GM12878 (cell line): ENCODE results near the gene MSI2. TPM values are rescaled to one million over a fixed set of nuclear protein-coding genes. Genes with fewer than 3 reads are reported as not detected.

Experiments used
- ATAC-seq: fragments of 200-7000 bp; cut with Tn5 transposase; 3 replicates; pipeline ENCODE4 v1.9.1; 2020; ENCODE audit warnings: mild to moderate bottlenecking, moderate library complexity
- BruUV-seq: library from RNA; stranded (reverse); fragments of 400-500 nt; replicated peaks from 2 replicates; lab custom pipeline; 2021; lab: Mats Ljungman, UMichigan
- CTCF ChIA-PET: fragments of 300-600 bp; sonication (Branson Sonifier 250); formaldehyde crosslinking; extraction: SDS; loops from one replicate; lab custom pipeline; 2021; ENCODE audit warnings: inconsistent platforms; lab: Yijun Ruan, JAX
- POLR2A ChIA-PET: fragments of 350-600 bp; formaldehyde crosslinking; extraction: SDS; loops from one replicate; lab custom pipeline; 2021; ENCODE audit warnings: inconsistent platforms; lab: Charles Lee
- RAD21 ChIA-PET: fragments of 300-600 bp; sonication (Branson Sonifier 250); formaldehyde crosslinking; loops from one replicate; lab custom pipeline; 2023; ENCODE audit warnings: antibody characterized with exemption; ENCODE audit not compliant: unreplicated experiment; lab: Charles Lee
- SMC1A ChIA-PET: fragments of 300-600 bp; sonication (Branson Sonifier 250); formaldehyde crosslinking; loops from one replicate; lab custom pipeline; 2023; ENCODE audit not compliant: unreplicated experiment, uncharacterized antibody; lab: Charles Lee
- DNase-seq: peaks from one replicate; pipeline ENCODE4 v3.0.0-alpha.2; 2011; ENCODE audit warnings: low read depth, low spot score
- FAIRE-seq: peaks from 3 replicates; lab custom pipeline; 2011; peaks lifted over from hg19 to GRCh38; lab: Jason Lieb, UNC
- H2AFZ ChIP-seq: 2 replicates; pipeline ENCODE4 v1.6.0; 2011; ENCODE audit warnings: low read depth, low read length, control low read depth; ENCODE audit not compliant: control insufficient read depth
- H3K27ac ChIP-seq: 2 replicates; pipeline ENCODE4 v1.5.1; 2011; ENCODE audit warnings: control low read depth; ENCODE audit not compliant: control insufficient read depth, insufficient read depth
- H3K27me3 ChIP-seq, 2 experiments: replicated peaks in 1 of 2; 2 replicates each; pipeline versions ENCODE4 v1.6.0 to v1.6.1; 2011; ENCODE audit warnings: low read length in 1 of 2; ENCODE audit not compliant: control insufficient read depth in 2 of 2, insufficient read depth in 2 of 2
- H3K36me3 ChIP-seq, 2 experiments: 2 replicates each; pipeline ENCODE4 v1.5.1; 2011; ENCODE audit warnings: low read length in 1 of 2; ENCODE audit not compliant: control insufficient read depth in 2 of 2, insufficient read depth in 2 of 2
- H3K4me1 ChIP-seq: 2 replicates; pipeline ENCODE4 v1.6.1; 2011; ENCODE audit warnings: mild to moderate bottlenecking, low read length, moderate library complexity, mixed read lengths; ENCODE audit not compliant: control insufficient read depth, insufficient read depth
- H3K4me2 ChIP-seq: 2 replicates; pipeline ENCODE4 v1.6.0; 2011; ENCODE audit warnings: control low read depth; ENCODE audit not compliant: control insufficient read depth, insufficient read depth
- H3K4me3 ChIP-seq: fragments of 200-600 bp; sonication (generic); 2 replicates; pipeline ENCODE4 v1.5.1; 2016
- H3K79me2 ChIP-seq: 2 replicates; pipeline ENCODE4 v1.6.0; 2011; ENCODE audit warnings: low read length; ENCODE audit not compliant: control insufficient read depth, insufficient read depth
- H3K9ac ChIP-seq: 2 replicates; pipeline ENCODE4 v1.8.0; 2011; ENCODE audit warnings: low read length, control low read depth, mixed read lengths; ENCODE audit not compliant: control insufficient read depth, insufficient read depth
- H3K9me3 ChIP-seq: replicated peaks from 3 replicates; pipeline ENCODE4 v1.5.1; 2011; ENCODE audit warnings: mild to moderate bottlenecking, low read length; ENCODE audit not compliant: control insufficient read depth, insufficient read depth
- H4K20me1 ChIP-seq: 2 replicates; pipeline ENCODE4 v1.6.0; 2011; ENCODE audit not compliant: control insufficient read depth, insufficient read depth
- BCL3 ChIP-seq: IDR thresholded peaks from 2 replicates; pipeline ENCODE4 v1.6.1; 2011; ENCODE audit warnings: borderline replicate concordance, low read depth, mild to moderate bottlenecking, moderate library complexity, low read length; ENCODE audit not compliant: insufficient read depth, poor library complexity, severe bottlenecking
- CBFB ChIP-seq: IDR thresholded peaks from 2 replicates; pipeline ENCODE4 v1.6.1; 2016; ENCODE audit warnings: antibody characterized with exemption, low read depth
- CUX1 ChIP-seq: IDR thresholded peaks from 2 replicates; pipeline ENCODE4 v1.6.1; 2012; ENCODE audit warnings: improper control_type of control experiment, low read depth, low read length; ENCODE audit not compliant: insufficient replicate concordance
- E4F1 ChIP-seq: fragments of 450-650 bp; IDR thresholded peaks from 2 replicates; pipeline ENCODE4 v1.6.1; 2018; ENCODE audit warnings: borderline replicate concordance, mild to moderate bottlenecking; ENCODE audit not compliant: partially characterized antibody
- EZH2 ChIP-seq: IDR thresholded peaks from 2 replicates; pipeline ENCODE4 v1.6.1; 2012; ENCODE audit warnings: low read depth, mild to moderate bottlenecking, control low read depth, inconsistent platforms, low read length, borderline replicate concordance; ENCODE audit not compliant: control insufficient read depth
- NR2F1 ChIP-seq: fragments of 450-650 bp; conservative IDR thresholded peaks from 2 replicates; pipeline ENCODE4 v1.6.1; 2017; ENCODE audit warnings: mild to moderate bottlenecking
- SP1 ChIP-seq: IDR thresholded peaks from one replicate; pipeline ENCODE4 v1.6.1; 2011; ENCODE audit warnings: low read depth, low read length
- WGBS: methylation state at CpG from one replicate; pipeline ENCODE4 v1.1.6; 2016; ENCODE audit warnings: low lambda C conversion rate; ENCODE audit not compliant: insufficient replicate concordance, insufficient coverage; ENCODE audit errors: missing lambda C conversion rate; 5-methylcytosine and 5-hydroxymethylcytosine counted together
- in situ Hi-C: fragments of 300-500 bp; cut with MboI; formaldehyde crosslinking; loops from 9 replicates; pipeline ENCODE4 v1.14.3; 2018; ENCODE audit warnings: mixed read lengths
- intact Hi-C: fragments of 100-400 bp; cut with micrococcal nuclease; formaldehyde crosslinking; loops from one replicate; pipeline ENCODE4 v1.14.2; 2022; ENCODE audit not compliant: unreplicated experiment
- polyA plus RNA-seq, 11 experiments: library from polyadenylated mRNA; depleted of rRNA in 4 of 11; unstranded in 6 of 11; stranded (reverse) in 5 of 11; fragments of >200 nt; fragmentation: Nextera tagmentation in 4 of 11; fragmentation: Illumina TruSeq in 1 of 11; extraction: Ambion mirVana in 4 of 11; extraction: Trizol in 1 of 11; gene quantifications; 1 replicate in 1 of 11; 2 replicates in 10 of 11; pipeline versions ENCODE4 v1.2.1 to v1.2.3, GENCODE V29; 2011 to 2016; ENCODE audit warnings: inconsistent platforms in 2 of 11, missing spikeins in 2 of 11, low read depth in 1 of 11
- total RNA-seq, 4 experiments: library from RNA; depleted of rRNA in 3 of 4; stranded (reverse); fragments of >200 nt in 3 of 4; fragmentation: Illumina TruSeq in 1 of 4; extraction: Trizol in 1 of 4; gene quantifications; 2 replicates each; pipeline versions ENCODE4 v1.2.1 to v1.2.3, GENCODE V29; 2013 to 2021

Gene MSI2
- total and polyA plus RNA-seq, 10 of the 15 experiments (the other 5 are each of a cell fraction or from before 2014, with no cell fraction given) = 6.1 to 76.1 (median 42.0) TPM

GRCh38 chr17:57399690-57400089 is 143.4 kb downstream of the MSI2 start:
- H3K4me1 ChIP-seq = no peaks in the 10 kb centered on the region
- no peaks in the 10 kb centered on the region for H3K9me3 ChIP-seq
- POLR2A ChIA-PET = interaction anchor here (1.0 kb wide), 1 partner anchor 19 kb away, joined by 3 read pairs; no protein-coding TSS in a partner anchor
- no peak overlapping the region for H3K27ac ChIP-seq
- DNase-seq = no peak
- no peak for FAIRE-seq
- peaks cover 1% of the 10 kb centered on the region; the same call in 1 of the 2 replicates for H3K79me2 ChIP-seq
- peak; percentile 34; the same call in 1 of the 3 replicates for ATAC-seq
- H3K4me3 ChIP-seq = no peak overlapping the region
- H2AFZ ChIP-seq = no peak overlapping the region
- TF ChIP-seq E4F1 = no peak
- no peak for TF ChIP-seq CBFB
- TF ChIP-seq EZH2 = no peak
- no peak for TF ChIP-seq SP1
- TF ChIP-seq CUX1 = no peak
- no peak for TF ChIP-seq BCL3
- no peak for TF ChIP-seq NR2F1
- H3K27me3 ChIP-seq = no peaks in the 10 kb centered on the region
- RAD21 ChIA-PET = interaction anchor here (0.6 to 10.7 kb wide), 4 partner anchors 42 to 272 kb away, joined by 4 to 71 read pairs (median 5); no protein-coding TSS in a partner anchor
- 97% methylated on average over 7 of the region's 7 CpGs for WGBS
- BruUV-seq = no TSS peak
- SMC1A ChIA-PET = interaction anchor here (0.8 to 2.7 kb wide), 11 partner anchors 9 to 273 kb away, joined by 3 to 17 read pairs (median 4); no protein-coding TSS in a partner anchor
- in situ Hi-C loops = no loop called here
- no peak overlapping the region for H3K9ac ChIP-seq
- no peak overlapping the region for H3K4me2 ChIP-seq
- intact Hi-C loops = no loop called here
- no peaks in the 10 kb centered on the region for H4K20me1 ChIP-seq
- CTCF ChIA-PET = interaction anchor here (0.6 to 11.1 kb wide), 11 partner anchors 15 to 384 kb away, joined by 3 to 150 read pairs (median 3); no protein-coding TSS in a partner anchor
- peaks cover 20 to 23% of the 10 kb centered on the region in 2 experiments for H3K36me3 ChIP-seq
